HG03139 (cell line): Measurements from ENCODE around the gene ARAP1.

Experiments
- ATAC-seq: cut with Tn5 transposase; IDR thresholded peaks from one replicate; pipeline ENCODE4 v1.9.1; 2021; ENCODE audit not compliant: unreplicated experiment

The ARAP1 gene

GRCh38 chr11:72744474-72744873, 7.7 kb downstream of the ARAP1 start:
- no peak for ATAC-seq

GRCh38 chr11:72743321-72744221, 8.6 kb downstream of the ARAP1 start:
- peak; percentile 51 for ATAC-seq

- ATAC-seq: no peak
Observed at GRCh38 chr11:72742513-72743320, 9.5 kb downstream of the ARAP1 start.

DNA sequence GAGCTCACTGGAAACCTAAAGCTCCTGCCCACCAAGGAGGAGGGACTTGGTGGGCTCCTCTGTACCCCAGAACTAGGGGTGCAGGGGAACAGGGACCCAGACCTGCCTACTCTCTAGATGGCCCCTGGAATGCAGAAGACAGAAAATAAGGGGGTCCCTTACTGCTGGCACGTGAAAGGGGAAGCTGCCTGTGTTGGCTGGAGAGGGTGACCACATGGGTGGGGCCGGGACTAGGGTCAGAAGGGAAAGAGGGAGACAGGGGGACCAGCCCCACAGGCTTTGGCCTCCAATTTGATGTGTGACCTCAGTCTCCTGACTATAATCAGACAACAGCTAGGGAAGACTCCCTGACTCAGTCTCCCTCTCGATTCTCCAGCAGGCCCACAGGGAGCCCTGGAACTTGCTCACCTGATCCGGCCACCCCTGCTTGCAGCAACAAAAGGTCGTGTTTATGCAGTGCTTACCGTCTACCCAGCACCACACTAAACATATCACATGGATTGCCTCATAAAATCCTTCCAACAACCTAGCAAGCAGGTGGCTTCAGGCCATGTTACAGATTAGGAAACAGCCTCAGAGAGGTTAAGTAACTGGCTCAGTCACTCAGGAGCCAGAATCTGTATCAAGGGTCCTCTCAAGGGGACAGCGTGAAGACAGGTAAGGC, 10.2 kb downstream of the ARAP1 start:
- no peak for ATAC-seq

DNA sequence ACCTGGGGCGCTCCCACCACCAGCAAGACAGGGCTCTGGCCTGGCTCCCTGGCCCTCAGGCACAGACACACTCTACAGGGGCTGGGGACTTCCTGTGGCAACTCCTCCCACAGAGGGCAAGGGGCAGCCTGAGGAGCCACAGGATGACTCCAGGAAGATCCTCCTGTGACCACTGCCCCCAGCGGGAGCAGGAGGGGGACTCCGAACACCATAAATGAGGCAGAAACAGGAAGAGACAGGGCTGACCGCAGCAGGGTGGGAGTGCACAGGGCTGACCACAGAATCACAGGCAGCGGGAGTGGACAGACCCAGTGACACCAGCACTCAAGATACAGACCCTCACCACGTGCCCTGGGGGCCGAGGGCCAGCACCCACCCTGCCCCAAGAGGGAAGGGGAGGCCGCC, 10.8 kb downstream of the ARAP1 start:
- no peak for ATAC-seq

DNA sequence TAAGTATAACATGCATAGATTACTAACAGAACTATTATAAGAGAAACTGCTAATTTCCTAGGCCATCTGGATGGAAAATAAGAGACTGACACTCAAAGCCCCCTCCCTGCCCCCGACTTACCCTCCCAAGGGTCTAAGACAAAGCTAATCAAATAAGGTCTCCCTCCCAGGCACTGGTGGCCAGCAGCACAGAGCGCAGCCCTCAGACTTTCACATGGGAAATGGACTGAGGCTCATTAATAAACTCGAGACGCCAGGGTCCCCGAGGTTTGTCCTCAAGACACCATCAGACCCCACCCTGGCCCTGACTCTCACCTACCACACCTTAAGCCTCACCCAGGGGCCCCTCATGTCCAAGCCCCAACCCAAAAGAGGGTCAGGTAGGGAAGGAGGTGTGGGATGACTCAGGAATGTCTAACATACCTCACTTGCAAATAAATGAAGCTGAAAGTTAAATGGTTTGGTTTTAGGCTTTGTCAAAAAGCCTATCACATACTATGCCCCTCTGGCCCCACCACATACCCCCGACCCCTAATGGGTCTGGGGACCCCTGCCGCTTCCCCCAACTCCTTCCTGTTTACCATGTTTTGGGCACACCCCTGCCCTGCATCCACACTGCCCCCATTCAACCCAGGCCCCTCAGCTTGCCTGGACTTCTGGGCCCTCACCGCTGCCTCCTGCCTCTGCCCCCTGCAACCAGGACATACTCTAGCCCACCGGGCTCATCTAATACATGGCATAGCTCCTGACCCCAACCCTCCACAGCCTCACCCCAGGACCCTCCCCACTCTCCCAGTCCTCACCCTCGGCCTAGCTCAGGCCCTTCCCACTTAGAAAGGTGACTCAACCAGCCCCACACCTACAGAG, 11.4 kb downstream of the ARAP1 start:
- ATAC-seq: no peak

- no peak for ATAC-seq
Observed at GRCh38 chr11:72740060-72740424, 12.2 kb downstream of the ARAP1 start.

DNA sequence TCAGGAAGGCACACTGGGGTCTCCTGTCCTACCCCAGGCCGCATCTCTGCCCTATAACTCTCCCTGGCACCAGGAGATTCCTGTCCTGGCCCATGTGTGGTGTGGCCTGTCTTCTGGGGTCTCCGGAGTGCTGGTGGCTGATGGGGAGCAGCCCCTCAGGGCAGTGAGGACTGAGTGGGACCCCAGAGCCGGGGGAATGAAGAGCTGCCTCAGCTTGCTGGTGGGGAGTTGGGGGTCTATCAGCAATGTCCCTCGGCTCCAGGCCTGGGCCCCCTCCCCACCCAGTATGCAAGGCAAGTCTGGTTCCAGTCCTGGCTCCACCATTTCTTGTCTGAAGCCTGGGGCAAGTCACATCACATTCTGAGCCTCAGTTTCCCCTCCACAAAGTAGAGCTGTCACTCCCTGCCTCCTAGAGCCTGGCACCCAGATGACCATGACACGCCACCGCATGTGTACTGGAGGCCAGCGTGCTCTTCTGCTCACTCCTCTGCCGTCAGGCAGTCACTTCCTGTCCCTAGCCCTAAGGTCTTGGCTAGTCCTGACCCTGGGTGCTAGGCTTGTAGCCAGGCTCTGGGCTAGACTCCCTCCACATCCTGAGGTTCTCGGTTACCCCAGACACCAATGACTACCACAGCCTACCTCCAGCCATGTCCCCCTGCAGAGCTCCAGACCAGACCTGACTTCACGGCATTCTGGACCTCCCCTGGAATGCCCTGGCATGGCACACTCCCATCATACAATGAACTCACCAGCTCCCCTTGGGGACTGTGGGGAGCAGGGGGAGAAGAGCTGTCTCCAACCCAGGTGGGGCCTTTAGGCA, 12.8 kb downstream of the ARAP1 start:
- ATAC-seq: no peak

DNA sequence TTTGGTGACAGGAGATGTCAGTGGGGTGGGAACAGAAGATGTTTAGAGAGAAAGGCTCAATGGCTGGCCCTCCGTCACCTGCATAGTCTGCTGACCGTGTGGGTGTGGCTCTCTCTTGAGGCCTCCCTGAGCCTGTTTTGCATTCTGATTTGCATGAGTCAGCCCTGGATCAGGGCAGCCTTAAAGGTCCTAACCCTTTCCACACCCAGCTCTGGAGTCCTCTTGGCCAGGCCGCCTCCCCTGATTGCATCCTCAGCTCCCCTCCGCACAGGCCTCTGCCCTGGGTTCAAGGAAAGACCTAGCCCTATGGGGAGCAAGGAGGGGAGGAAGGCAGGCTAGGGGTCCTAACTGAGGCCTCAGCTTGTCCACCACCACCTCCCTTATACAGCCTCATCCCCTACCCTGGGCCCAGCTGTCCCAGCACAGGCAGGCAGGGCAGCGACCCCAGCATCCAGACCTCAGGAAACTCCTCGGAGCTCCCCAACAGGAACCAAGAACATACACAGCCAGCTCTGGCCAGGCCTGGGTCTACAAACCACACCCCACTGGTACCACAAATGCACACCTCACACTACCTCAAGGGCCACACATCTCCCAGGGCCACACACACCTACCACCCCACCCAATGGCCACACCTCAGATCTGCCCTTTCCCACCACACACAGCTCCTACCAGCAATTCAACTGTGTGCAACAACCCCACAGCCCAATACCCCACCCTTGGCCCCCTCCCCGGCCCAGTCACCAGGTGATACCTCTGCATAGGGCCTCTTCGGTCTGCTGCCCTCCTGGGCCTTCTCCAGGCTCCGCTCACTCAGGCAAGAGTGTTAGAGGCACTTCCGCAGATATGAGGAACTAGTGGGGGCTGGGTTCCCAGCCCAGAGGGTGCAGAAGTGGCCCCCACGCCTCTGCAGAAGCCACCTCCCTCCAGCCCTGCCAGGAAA, 13.7 kb downstream of the ARAP1 start:
- peak; percentile 32 for ATAC-seq

DNA sequence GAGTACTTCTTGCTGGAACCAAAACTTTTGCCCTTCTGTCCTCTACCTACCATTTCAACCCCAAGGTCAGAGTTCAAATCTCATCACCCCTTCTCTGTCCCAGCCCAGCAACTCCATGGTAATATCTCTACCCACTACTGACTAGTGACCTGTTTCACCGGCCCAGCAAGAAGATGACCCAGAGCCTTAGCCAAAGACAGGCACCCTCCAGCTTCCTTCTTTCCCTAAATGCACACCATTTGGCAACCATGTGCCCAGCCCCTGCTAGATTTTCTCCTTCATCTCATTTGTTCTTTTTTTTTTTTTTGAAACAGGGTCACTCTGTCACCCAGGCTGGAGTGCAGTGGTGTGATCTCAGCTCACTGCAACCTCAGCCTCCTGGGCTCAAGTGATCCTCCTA, 14.9 kb downstream of the ARAP1 start:
- no peak for ATAC-seq

GRCh38 chr11:72736452-72737069, 15.6 kb downstream of the ARAP1 start:
- ATAC-seq: no peak

DNA sequence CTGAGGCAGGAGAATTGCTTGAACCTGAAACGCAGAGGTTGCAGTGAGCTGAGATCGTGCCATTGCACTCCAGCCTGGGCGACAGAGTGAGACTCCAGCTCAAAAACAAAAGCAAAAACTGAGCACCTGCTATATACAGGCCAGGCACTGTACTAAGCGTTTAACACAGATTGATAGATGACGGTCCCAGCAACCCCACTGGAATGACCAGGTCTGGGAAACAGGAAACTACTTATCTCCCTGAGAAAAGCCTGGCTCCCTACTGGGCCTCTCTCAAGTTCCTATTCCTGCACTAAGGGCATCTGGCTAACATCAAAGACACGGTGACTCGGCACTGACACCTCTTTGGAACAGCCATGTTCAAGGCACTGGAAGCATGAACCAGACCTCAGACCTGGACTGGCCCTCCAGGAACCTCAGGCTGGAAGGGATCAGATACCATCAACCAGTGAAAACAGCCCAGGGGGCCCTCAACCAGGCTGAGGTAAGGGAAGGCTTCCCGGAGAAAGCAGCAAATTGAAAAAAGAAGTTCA, 16.6 kb downstream of the ARAP1 start:
- ATAC-seq: no peak

DNA sequence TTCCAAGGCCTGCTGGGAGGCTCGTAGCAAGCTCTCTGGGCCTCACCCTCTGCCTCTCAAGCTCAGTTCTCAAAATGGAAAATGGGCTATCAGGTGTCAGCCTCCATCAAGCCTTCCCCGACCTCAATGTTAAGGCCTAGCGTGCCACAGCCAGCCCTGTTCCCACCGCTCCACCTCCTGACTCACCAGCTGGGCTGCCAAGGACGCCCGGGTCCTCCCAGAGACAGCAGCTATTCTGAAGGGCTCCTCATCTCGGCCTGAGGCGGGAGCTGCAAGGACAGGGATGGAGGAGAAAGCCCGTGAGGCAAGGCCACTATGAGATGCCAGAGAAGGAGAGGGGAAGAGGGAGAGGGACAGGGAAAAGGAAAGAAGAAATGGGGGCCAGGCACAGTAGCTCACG, 19.9 kb downstream of the ARAP1 start:
- ATAC-seq: no peak

- ATAC-seq: no peak
Observed at GRCh38 chr11:72730737-72731136, 21.5 kb downstream of the ARAP1 start.

- ATAC-seq: no peak
Observed at GRCh38 chr11:72730243-72730642, 22.0 kb downstream of the ARAP1 start.

DNA sequence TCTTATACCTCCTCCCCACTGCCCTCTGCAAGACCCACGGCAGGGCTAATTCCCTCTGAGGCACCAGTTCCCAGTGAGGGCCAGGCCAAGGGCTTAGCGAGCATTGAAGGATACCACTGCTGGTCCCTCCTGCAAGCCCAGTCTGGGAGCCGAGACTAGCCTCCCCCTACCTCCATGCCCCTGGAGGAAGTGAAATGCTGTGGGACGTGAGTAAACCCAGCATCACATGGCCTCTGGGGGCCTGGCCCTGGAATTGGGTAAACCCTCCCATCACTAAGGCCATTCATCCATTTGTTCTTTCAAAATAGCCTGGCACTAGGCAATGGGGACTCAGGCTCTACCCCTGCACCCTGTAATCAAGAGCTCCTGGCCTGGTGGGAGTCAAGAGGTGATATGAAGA, 24.7 kb downstream of the ARAP1 start:
- ATAC-seq: no peak

- ATAC-seq: no peak
Observed at GRCh38 chr11:72726266-72727220, 25.7 kb downstream of the ARAP1 start.
